Stimulated activated CD4-positive, alpha-beta T cell treated with anti-CD3 and anti-CD28 coated beads, Interleukin-15, amount 100 ng/mL, for 48 hours (primary cell): ENCODE data around the gene EDEM1.
A peak's percentile ranks its signal among the peaks of the same experiment; 100 is the strongest.

Source experiments
- DNase-seq, 2 donors: peaks; one replicate each; pipeline ENCODE4 v3.0.0-alpha.2; 2020; ENCODE audit warnings: low read depth in 2 of 2

EDEM1 gene

GRCh38 chr3:5198986-5199731 is 11.7 kb downstream of the EDEM1 start:
- no peak for DNase-seq

- no peak for DNase-seq
These were observed 14.0 kb downstream of the EDEM1 start for GRCh38 chr3:5201536-5201935.

DNA sequence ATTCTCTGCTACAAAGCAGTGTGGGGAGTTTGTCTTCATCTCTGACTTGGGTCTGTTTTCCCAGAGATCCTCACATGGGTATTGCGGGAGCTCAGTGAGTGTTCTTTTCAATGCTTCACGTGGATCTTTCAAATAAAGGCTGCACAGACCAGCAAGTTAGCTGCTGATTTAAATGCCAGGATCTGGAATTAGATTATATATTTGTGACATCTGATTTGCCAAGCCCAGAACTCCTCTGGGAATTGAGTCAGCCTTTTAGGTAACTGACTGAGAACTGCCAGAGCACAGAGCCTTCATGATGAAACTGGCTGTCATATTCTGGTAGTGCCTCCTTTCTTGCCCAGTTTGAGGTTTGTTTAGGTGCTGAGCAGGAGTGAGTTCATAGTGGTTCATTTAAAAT is 14.7 kb downstream of the EDEM1 start:
- DNase-seq = no peak

- DNase-seq = peak in 1 of 2 donors; percentile 58
These were observed 17.8 kb downstream of the EDEM1 start for GRCh38 chr3:5205165-5205941.

DNA sequence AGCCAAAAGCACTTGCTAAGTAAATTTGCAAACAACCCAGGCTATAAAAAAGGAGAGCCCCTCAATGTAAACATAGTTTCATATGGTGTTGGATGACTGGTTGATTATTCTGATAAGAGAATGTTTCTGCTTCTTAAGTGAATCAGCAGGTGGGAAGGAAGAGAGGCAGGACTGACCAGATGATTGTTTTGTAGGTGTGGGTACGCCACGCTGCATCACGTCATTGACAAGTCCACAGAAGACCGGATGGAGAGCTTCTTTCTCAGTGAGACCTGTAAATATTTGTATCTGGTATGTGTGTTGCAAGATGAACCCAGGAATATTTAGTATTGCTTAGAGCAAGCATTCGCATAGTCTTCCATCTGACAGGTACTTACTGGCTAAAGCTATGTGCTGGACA is 23.4 kb downstream of the EDEM1 start:
- DNase-seq = no peak

DNA sequence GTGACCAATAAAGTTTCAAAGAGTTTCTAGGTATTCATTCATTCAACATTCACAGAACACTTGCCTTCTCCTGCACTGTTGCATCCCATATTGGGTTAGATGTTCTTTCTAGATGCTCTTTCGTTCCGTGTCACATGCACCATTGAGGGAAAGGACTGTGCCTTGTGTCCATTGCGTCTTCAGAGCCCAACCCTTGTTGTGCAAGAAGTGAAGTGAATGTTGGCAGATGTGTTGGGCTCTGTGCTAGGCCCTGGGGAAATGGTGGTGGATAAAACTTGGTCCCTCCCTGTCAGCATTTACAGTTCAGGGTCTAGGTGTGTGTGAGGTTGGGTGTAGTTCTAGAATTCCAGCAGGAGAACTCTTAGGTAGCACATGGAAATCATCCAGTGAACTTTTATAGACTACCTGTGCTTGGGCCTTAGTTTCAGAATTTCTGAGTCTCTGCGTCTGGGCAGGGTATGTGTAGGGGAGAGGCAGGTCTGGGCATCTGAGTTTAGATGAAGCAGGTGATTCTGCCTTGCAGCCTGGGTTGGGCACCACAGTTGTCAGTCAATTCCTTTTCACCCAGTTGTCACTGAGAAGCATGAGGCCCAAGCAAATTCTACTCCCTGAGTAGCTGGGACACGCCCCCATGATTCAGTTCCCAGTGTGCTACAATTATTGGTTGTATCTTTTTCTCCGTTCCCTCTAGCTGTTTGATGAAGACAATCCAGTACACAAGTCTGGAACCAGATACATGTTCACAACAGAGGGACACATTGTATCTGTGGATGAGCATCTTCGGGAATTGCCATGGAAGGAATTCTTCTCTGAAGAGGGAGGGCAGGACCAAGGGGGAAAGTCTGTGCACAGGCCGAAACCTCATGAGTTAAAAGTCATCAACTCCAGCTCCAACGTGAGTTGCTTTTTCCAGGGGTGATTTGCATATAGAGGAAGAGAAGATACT is 25.4 kb downstream of the EDEM1 start:
- no peak for DNase-seq

DNA sequence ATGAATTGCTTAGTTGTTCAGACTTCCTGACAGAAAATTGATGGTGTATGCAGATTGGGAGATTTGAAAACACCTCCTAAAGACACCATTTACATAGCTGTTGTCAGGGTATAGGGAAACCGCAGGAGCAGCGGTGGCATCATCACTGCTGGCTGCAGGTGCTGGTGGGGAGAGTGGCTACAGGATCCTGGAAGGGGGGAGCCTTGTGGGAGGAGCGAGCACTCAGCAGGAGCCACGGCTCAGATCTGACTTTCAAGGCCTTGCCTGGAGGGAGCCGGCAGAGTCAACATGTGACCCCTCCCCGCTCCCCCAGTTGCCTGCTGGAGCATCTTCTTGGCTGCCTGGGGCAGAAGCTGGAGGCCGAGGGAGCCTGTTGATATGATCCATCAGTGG is 26.1 kb downstream of the EDEM1 start:
- no peak for DNase-seq

DNA sequence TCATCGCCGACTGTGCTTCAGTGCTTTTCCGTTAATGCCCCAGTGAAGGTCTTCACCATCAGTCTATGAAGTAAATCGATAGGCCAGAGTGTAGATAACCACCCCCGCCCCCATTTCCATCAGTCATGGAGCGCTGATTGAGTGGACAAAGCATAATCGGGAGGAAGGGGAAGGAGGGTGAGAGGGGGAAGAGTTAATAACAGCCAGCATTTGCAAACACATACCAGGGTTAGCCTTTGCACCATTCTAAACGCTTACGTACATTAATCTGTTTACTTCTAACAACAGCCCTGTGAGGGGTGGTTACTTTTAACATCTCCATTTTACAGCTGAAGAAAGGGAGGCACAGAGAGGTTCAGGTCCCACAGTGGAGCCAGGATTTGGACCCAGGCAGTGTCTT is 26.8 kb downstream of the EDEM1 start:
- DNase-seq = no peak

DNA sequence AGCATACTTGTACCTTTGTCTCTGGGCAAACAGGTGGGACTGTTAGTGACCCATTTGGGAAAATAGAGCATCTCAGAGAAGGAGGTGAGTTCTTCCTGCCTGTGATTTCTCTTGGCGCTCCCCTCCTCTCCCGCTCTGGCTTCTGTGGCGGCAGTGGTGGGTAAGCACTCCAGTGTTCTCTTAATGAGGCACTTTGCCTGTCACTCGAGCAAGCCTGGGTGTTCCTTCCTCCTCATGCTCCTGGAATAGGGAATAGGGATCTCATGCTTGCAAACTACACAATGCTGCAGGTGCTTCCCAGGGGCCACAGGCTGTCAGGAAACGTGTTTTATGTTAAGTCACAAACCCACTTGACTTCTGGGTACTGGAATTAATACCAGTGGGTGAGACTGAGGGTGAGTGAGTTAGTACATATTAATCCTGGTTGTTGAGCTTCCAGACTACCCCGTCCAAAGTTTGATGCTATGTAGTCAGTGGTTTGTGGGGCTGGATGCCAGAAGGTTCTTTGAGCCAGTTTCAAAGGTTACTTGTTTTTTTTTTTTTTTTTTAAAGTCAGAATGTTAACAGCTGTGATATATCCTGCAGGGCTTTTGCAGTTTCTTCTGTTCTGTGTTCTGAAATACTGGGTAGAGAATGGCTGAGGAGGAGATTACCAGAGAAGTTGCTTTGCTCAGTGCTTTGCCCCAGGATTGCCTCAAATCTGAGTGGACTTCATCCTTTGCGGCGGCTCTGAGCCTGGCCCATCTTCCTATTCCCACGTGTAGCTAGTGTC is 30.5 kb downstream of the EDEM1 start:
- no peak for DNase-seq

DNA sequence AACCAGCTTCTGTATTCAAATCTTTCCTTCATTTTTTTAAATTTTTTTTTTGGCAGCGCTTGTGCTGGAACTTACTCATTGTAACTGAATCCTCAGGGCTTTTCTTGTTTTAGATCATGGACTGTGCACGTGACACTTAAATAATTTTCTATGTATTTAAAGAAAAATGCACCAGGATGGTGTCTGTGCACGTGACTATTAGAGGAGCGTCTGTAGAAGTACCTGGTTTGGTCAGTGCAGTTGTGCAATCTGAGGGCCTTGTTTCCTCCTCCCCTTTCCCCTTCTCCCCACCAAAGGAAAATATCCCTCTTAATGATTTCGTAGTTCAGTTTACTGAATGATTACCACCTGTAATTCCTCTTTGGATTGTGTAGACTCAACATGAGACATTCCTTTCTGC is 31.3 kb downstream of the EDEM1 start:
- DNase-seq = no peak

DNA sequence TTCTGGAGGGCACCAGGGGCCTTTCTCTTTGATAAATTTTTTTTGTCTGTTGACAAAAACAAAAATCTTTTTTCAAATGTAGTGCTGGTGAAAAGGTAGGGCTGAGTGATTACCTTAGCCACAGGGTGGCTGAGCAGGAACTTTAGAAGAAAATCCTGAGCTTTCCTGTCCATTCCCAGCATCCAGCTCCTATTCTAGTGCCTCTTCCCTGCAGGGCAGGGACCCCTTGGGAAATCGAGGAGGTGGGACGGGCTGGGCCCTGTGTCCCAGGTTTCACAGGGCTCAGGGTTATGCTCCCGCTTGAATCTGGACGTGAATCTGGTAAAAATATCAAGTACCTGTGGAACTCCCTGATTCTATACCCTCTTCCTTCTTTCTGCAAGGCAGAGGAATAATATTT is 31.7 kb downstream of the EDEM1 start:
- no peak for DNase-seq

GRCh38 chr3:5220193-5220592 is 32.7 kb downstream of the EDEM1 start:
- DNase-seq = no peak

DNA sequence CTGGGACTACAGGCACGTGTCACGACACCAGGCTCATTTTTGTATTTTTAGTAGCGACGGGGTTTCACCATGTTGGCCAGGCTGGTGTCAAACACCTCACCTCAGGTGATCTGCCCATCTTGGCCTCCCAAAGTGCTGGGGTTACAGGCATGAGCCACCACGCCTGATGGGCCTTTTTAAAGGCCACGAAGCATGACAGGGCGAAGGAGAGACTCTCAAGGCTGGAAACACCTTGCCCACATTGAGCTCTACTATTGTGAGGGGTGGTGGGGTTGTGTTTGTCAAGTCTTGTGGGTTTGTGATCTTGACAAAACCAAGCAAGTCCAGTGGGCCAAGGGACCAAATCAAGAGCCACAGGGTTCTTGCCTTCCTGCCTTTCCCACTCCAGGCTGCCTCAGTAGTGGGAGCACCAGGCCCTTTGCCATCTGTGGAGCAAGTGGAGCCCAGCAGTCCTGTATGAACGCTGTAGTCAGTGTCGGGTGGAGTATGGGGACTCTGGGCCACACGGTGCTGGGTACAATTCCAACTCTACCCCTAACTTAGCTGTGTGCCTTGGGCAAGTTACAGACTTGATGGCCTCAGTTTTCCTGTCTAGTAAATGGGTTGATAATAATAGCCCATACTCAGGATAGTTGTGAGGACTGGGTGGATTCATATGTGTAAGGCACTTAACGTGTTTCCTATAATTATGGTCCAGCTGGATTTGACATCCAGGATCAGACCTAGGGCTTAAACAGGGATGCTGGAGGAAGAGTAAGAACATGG is 33.3 kb downstream of the EDEM1 start:
- no peak for DNase-seq

DNA sequence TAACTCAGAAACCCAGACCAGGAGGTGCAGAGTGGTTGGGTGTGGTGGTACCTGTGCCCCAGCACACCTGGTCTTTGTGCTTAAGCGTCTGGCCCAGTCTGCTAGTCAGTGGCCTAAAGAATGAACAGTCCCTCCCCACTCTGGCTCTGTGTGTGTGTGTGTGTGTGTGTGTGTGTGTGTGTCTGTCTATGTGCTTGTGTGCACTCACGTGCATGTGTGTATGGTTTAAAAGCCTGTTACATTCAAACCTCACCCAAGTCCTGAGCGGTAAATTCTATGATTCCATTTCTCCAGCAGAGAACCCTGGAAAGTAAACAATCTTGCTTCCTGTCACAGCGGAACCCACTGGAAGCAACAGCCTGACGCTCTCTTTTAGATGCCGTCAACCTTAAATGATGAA is 34.2 kb downstream of the EDEM1 start:
- DNase-seq = no peak

DNA sequence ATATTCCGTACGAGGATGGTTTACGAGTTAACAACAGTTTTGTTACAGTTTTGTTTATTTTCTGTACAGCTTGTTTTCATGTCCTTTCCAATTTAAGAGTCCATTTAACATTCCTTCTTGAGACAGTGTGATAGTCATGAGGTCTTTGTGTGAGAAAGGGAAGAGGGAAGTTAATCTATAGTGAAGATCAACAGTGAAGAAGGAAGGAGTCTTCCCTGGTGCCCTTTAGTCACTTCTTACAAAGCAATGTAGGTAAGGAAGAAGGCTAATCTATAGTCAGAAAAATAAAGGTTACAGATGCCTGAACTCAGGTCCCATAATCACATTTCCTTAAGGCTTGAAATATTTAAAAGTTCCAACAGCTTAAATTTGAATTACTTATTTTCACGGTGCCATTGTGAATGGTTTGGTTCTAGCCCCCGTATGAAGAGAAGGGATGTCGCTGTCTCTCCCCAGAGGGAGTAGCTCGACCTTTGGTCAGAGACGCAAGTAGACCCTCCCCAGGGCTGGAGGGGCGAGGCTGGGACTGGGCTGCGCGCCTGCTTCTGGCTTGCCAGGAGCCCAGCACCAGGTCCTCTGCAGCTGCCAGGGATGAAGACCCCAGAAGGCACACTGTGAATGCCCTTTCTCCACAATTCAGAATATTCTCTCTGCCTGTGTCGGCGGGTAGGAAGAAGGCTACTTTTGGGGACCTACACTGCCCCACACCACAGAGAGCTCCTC is 34.9 kb downstream of the EDEM1 start:
- no peak for DNase-seq

DNA sequence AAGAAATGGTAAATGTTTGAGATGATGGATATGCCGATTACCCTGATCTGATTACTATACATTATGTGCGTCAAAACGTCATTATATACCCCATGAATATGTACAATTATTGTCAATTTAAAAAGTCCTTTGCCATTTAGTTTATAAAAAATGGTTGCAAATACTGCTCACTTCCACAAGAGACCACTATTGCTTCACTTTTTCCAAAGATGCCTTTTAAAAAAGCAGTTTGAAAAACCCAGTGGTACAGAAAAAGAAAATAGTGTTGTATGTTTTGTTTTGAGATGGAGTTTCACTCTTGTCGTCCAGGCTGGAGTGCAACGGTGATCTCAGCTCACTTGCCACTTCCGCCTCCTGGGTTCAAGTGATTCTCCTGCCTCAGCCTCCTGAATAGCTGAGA is 39.3 kb downstream of the EDEM1 start:
- DNase-seq = no peak

DNA sequence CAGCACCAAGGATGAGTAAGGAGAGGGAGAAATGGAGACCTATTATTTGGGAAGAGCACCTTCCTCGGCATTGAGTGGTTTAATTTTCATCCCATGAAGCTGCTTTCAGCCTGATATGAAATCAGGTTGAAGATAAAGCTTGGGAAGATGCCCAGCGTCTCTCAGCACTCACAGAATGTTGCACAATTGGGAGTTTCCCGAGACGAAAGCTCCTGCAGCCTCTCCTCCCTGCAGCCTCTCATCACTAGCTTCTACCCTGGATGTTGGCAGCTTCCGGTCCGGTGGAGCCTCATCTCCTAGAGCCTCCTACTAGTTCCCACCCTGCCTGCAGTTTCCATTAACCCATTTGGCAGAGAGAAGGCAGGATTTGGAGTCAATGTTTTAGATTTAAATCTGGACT is 40.3 kb downstream of the EDEM1 start:
- no peak for DNase-seq

DNA sequence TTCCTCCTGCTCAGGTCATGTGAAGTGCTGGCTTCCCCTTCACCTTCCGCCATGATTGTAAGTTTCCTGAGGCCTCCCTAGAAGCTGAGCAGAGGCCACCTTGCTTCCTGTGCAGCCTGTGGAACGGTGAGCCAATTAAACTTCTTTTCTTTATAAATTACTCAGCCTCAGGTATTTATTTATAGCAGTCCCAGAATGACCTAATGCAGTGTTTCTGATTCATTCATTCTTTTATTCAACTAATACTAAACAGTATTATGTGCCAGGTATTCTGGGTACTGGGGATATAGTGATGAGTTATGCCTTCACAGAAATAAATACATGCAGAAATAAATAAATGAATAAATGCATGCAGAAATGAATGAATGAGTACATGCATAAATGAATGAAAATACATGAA is 41.9 kb downstream of the EDEM1 start:
- no peak for DNase-seq

GRCh38 chr3:5231074-5231473 is 43.6 kb downstream of the EDEM1 start:
- DNase-seq = no peak

- DNase-seq = no peak
These were observed 44.0 kb downstream of the EDEM1 start for GRCh38 chr3:5231487-5231886.
